HL-60 (cell line): ENCODE results near the gene MMRN1.

Source experiments
- GABPA ChIP-seq: IDR thresholded peaks from 2 replicates; pipeline ENCODE4 v1.6.1; 2012; ENCODE audit warnings: low read depth
- POLR2AphosphoS5 ChIP-seq: IDR thresholded peaks from 2 replicates; pipeline ENCODE4 v1.6.1; 2012; ENCODE audit warnings: low read depth
- SPI1 ChIP-seq: IDR thresholded peaks from 2 replicates; pipeline ENCODE4 v1.6.1; 2012; ENCODE audit warnings: low read depth, mild to moderate bottlenecking, borderline replicate concordance
- TF ChIP-seq, protein P1 (sequence below): IDR thresholded peaks from one replicate; pipeline ENCODE4 v1.5.1; 2011; ENCODE audit warnings: low read length, control low read depth, inconsistent platforms; ENCODE audit not compliant: insufficient read depth
- TF ChIP-seq, protein P2 (sequence below): IDR thresholded peaks from 2 replicates; pipeline ENCODE4 v1.6.1; 2012; ENCODE audit warnings: low read depth; ENCODE audit not compliant: insufficient replicate concordance

DNA sequence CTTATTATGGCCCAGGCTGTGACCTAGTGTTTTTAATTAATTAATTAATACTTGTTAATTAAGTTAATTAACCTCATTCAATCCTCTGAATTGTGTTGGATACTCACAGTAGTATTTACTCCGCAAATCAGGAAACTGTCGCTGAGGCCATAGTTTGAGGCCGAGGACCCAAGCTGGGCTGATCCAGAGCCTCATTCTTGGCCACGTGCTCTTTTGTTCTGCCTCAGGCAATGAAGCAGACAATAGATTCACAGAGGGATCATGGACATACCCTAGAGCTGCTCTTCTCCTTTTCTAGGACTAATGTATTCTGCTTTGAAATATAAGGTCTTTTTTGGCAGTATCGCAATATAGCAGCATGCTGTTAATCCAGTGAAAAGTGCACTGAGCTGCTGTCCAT lies 33.7 kb upstream of the MMRN1 start:
- TF ChIP-seq, protein P1, sequence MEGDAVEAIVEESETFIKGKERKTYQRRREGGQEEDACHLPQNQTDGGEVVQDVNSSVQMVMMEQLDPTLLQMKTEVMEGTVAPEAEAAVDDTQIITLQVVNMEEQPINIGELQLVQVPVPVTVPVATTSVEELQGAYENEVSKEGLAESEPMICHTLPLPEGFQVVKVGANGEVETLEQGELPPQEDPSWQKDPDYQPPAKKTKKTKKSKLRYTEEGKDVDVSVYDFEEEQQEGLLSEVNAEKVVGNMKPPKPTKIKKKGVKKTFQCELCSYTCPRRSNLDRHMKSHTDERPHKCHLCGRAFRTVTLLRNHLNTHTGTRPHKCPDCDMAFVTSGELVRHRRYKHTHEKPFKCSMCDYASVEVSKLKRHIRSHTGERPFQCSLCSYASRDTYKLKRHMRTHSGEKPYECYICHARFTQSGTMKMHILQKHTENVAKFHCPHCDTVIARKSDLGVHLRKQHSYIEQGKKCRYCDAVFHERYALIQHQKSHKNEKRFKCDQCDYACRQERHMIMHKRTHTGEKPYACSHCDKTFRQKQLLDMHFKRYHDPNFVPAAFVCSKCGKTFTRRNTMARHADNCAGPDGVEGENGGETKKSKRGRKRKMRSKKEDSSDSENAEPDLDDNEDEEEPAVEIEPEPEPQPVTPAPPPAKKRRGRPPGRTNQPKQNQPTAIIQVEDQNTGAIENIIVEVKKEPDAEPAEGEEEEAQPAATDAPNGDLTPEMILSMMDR: no peak
- no peak for TF ChIP-seq POLR2AphosphoS5
- TF ChIP-seq GABPA: no peak
- TF ChIP-seq, protein P2, sequence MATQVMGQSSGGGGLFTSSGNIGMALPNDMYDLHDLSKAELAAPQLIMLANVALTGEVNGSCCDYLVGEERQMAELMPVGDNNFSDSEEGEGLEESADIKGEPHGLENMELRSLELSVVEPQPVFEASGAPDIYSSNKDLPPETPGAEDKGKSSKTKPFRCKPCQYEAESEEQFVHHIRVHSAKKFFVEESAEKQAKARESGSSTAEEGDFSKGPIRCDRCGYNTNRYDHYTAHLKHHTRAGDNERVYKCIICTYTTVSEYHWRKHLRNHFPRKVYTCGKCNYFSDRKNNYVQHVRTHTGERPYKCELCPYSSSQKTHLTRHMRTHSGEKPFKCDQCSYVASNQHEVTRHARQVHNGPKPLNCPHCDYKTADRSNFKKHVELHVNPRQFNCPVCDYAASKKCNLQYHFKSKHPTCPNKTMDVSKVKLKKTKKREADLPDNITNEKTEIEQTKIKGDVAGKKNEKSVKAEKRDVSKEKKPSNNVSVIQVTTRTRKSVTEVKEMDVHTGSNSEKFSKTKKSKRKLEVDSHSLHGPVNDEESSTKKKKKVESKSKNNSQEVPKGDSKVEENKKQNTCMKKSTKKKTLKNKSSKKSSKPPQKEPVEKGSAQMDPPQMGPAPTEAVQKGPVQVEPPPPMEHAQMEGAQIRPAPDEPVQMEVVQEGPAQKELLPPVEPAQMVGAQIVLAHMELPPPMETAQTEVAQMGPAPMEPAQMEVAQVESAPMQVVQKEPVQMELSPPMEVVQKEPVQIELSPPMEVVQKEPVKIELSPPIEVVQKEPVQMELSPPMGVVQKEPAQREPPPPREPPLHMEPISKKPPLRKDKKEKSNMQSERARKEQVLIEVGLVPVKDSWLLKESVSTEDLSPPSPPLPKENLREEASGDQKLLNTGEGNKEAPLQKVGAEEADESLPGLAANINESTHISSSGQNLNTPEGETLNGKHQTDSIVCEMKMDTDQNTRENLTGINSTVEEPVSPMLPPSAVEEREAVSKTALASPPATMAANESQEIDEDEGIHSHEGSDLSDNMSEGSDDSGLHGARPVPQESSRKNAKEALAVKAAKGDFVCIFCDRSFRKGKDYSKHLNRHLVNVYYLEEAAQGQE: no peak
- TF ChIP-seq SPI1: no peak
